GM12875 (cell line): ENCODE measurements around the gene ZNF674.
"Not testable (repeated sequence)": the region's sequence is repeated elsewhere in the genome, so short reads cannot be mapped to it uniquely, and the experiment has no call there.

Source experiments
- H3K4me3 ChIP-seq: one replicate; pipeline ENCODE4 v1.5.1; 2011; ENCODE audit warnings: low read depth, low read length, control low read depth
- CTCF ChIP-seq: IDR thresholded peaks from 2 replicates; pipeline ENCODE4 v1.5.1; 2011; ENCODE audit warnings: low read depth, mild to moderate bottlenecking, control low read depth, inconsistent platforms, low read length, moderate library complexity, borderline replicate concordance; ENCODE audit not compliant: insufficient read depth

The ZNF674 gene

GRCh38 chrX:46500054-46500453, 45.2 kb downstream of the ZNF674 start:
- TF ChIP-seq CTCF: no peak
- H3K4me3 ChIP-seq: no peak overlapping the region

- no peak for TF ChIP-seq CTCF
- no peak overlapping the region for H3K4me3 ChIP-seq
These were observed 56.5 kb downstream of the ZNF674 start for GRCh38 chrX:46488712-46489111.

GRCh38 chrX:46485897-46486296, 59.3 kb downstream of the ZNF674 start:
- no peak overlapping the region for H3K4me3 ChIP-seq
- no peak for TF ChIP-seq CTCF

GRCh38 chrX:46478634-46479033, 66.6 kb downstream of the ZNF674 start:
- H3K4me3 ChIP-seq: not testable (repeated sequence)

- H3K4me3 ChIP-seq: no peak overlapping the region
- no peak for TF ChIP-seq CTCF
These were observed 67.8 kb downstream of the ZNF674 start for GRCh38 chrX:46477435-46477834.

GRCh38 chrX:46465203-46465602, 80.0 kb downstream of the ZNF674 start:
- H3K4me3 ChIP-seq: no peak overlapping the region
- TF ChIP-seq CTCF: no peak

- H3K4me3 ChIP-seq: no peak overlapping the region
- TF ChIP-seq CTCF: no peak
These were observed 81.5 kb downstream of the ZNF674 start for GRCh38 chrX:46463682-46464081.

GRCh38 chrX:46461660-46462191, 83.5 kb downstream of the ZNF674 start:
- no peak overlapping the region for H3K4me3 ChIP-seq
- TF ChIP-seq CTCF: no peak

GRCh38 chrX:46460801-46461659, 84.2 kb downstream of the ZNF674 start:
- not testable (repeated sequence) for H3K4me3 ChIP-seq
